Sciatic nerve (tissue), 2 donors: ENCODE data around the gene PPP4R2. TPM values are rescaled to one million over a fixed set of nuclear protein-coding genes. Genes with fewer than 3 reads are reported as not detected.
"Not testable (repeated sequence)": the region's sequence is repeated elsewhere in the genome, so short reads cannot be mapped to it uniquely, and the experiment has no call there.

ENCODE experiments used
- ATAC-seq: fragments of 200-7000 bp; cut with Tn5 transposase; one replicate; pipeline ENCODE4 v1.9.1; 2020; ENCODE audit warnings: mild to moderate bottlenecking, moderate library complexity
- DNase-seq: peaks from one replicate; pipeline ENCODE4 v3.0.0-alpha.2; 2020; ENCODE audit warnings: low spot score
- intact Hi-C: fragments of 100-400 bp; cut with DNase I; formaldehyde crosslinking; loops from one replicate; pipeline ENCODE4 v1.14.2; 2022
- total RNA-seq: library from RNA; stranded (reverse); fragmentation: NEBNext Ultra II Directional; extraction: Animal tissue kit (Norgen Biotek cat#: 25700); gene quantifications from one replicate; pipeline ENCODE4 v1.2.1, GENCODE V29; 2021
- donor health status: DM: no; HTN: no; CAD: no.
- donor health status: DM: no; HTN: no; CAD: no.

PPP4R2 gene
- total RNA-seq, 1 donor from 2014 or later, result 113 TPM

- ATAC-seq, result no peak
- no peak for DNase-seq
- intact Hi-C loops, result no loop called here
These were observed 22.8 kb upstream of the PPP4R2 start for GRCh38 chr3:72973786-72974185.

DNA sequence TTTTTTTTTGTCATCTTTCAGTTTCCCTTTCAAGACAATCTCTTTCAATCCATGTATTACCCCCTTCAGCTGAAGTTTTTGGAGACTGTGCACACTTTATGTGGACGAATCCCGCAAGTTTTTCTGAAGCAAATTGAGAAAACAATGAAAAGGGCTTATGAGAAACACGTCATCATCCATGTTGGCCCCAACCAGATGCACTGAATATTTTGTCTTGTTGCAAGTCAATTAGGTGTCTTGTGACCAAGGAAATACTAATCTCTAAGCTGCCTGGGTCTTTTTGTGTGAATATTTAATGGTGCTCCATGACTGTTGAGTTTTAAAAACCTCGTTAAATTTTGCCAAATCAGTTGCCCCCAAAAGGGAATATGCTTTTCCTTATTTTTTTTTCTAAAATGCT is 21.7 kb upstream of the PPP4R2 start:
- DNase-seq (no peak), ATAC-seq (no peak)
- intact Hi-C loops, result no loop called here

- intact Hi-C loops, result no loop called here
- no peak for DNase-seq
- no peak for ATAC-seq
These were observed 20.3 kb upstream of the PPP4R2 start for GRCh38 chr3:72976281-72976741.

DNA sequence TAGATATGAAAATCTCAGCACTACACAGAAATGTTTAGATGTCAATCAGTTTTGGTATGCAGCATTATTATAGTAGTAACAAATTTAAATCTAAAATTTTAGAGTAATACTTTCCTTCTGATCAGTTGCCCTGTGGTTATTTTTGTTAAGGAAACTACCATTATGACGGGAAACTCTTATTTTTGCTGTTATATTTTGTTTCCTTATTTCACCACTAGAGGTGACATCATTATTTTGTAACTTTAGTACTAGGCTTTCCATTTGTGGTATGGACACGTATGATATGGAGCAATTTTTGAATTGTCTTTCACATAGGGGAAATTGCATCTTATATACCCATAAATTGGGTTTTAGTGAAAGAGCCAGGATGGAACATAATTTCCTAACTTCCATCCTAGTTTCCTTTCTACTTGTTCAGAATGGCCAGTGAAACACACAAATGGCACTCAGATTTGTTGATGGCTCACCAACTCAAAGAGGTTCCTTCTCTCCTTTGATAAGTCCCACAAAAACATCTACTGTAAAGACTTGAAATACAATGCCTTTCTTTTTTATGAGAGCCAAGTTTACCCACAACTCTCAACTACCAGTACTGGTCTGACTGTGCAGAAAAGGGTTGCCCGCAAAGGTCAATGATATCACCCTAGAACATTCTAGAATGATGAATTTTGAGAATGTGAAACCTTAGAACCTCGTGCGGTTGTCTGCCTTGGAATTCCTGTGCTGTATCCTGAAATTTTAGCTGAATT is 19.4 kb upstream of the PPP4R2 start:
- ATAC-seq, result no peak
- intact Hi-C loops, result no loop called here
- DNase-seq, result no peak

- ATAC-seq (no peak), DNase-seq (no peak)
- intact Hi-C loops, result no loop called here
These were observed 13.8 kb upstream of the PPP4R2 start for GRCh38 chr3:72982609-72983366.

DNA sequence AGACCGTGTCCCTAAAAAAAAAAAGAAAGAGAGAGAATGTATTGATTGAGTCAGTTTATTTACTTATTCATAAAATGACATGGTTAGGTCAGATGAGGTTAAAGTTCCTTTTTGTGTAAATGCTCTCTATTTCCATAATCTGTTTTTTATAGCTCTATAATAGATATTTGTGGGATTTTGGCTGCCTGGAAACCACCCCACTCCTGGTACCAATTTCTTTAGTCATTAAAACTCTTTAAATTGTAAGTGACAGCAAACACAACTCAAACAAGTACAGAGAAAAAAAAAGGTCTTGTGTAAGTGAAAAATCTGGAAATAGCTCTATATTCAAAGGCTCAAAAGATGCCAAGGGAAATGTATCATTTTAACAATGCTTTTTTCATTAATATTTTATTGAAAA is 11.0 kb upstream of the PPP4R2 start:
- DNase-seq (no peak), ATAC-seq (no peak)
- intact Hi-C loops, result no loop called here

GRCh38 chr3:72990701-72991395 is 5.8 kb upstream of the PPP4R2 start:
- DNase-seq (no peak), ATAC-seq (no peak)
- intact Hi-C loops, result no loop called here

DNA sequence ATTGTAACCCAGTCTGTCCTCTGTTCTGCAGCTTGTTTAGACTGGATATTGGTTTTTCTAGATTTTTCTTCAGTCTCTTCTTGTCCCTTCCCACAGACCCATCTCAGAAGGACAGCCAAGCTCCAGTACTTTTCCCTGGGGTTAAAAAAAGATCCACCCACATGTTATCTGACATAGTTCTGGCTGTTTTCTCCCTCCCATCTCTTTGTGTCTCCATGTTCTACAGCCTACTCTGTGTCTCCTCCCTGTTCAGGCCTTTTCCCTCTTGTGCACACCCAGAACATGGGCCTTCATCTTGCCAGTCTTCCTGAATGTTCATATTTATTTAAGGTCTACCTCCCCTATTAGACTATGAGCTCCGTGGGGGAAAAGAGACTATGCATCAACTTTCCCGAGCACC is 5.1 kb upstream of the PPP4R2 start:
- DNase-seq (no peak), ATAC-seq (no peak)
- intact Hi-C loops, result no loop called here

DNA sequence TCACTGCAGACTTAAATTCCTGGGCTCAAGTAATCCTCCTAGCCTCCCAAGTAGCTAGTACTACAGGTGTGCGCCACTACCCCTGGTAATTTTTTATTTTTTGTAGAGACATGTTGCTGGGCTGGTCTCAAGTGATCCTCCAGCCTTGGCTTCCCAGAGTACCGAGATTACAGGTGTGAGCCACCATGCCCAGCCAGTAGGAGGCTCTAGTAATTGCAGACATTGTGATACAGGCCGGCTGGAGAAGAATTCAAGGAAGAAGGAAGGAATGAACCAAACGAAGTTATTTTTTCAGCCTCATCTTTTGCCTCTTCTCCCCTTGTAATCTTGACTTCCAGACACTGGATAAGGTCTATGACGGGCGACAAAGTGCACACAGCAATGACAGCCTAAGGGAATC is 3.2 kb upstream of the PPP4R2 start:
- intact Hi-C loops, result no loop called here
- DNase-seq (no peak), ATAC-seq (no peak)

DNA sequence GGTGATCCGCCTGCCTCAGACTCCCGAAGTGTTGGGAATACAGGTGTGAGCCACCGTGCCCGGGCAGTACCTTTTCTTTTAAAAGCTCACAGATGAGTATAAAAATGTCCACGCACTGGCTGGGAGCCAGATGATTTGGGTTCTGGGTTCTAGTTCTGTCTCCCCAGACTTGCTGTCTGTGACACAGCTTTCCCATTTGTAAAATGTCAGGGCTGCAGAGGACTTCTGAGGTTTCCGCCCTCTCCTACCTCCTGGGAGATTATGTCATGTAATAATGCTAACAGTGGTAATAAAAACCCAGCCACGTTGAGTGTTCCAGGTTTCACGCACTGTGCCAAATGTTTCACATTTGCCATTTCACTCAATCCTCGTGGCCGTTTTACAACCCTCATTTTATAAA is 1.3 kb upstream of the PPP4R2 start:
- DNase-seq (no peak), ATAC-seq (no peak)
- intact Hi-C loops, result no loop called here

DNA sequence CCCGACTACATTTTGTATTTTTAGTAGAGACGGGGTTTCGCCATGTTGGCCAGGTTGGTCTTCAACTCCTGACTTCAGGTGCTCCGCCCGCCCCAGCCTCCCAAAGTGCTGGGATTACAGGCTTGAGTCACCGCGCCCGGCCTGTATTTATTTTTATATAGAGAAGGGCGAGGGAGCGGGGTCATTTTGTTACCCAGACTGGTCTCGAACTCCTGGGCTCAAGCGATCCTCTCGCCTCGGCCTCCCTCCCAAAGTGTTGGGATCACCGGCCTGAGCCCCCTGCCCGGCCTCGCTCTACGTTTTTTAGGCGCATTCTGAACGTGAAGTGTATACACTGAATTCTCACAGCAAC is 514 bp upstream of the PPP4R2 start:
- intact Hi-C loops, result no loop called here
- peak; percentile 65 for DNase-seq
- ATAC-seq, result no peak

DNA sequence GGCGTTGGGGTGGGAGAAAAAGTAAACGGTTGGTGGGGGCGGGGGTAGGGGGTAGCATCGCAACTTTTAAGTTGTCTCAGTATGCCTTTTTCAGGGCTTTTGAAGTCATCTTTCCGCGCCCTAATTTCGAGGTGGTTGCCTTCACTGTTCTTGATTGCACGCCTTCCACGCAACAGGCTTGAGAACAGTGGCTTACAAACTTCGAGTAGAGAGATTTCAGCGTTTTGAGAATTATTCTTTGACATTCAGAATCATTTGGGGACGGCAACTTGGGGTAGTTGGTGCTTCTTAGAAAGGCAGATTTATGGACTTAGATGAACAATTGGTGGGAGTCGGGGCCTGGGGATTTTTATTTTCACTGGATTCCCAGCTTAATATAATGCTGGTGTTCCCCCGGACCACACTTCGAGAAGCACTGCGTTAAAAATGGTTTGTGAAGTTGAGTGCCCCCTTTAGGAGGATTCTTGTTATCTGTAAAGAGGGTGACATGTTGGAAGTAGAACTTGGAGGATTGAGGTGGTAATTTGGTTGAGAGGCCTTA is 880 bp downstream of the PPP4R2 start:
- DNase-seq (no peak), ATAC-seq (peak; percentile 56)
- intact Hi-C loops, result no loop called here

GRCh38 chr3:72998466-72998865 is 1.9 kb downstream of the PPP4R2 start:
- no peak for DNase-seq
- intact Hi-C loops, result no loop called here
- no peak for ATAC-seq

DNA sequence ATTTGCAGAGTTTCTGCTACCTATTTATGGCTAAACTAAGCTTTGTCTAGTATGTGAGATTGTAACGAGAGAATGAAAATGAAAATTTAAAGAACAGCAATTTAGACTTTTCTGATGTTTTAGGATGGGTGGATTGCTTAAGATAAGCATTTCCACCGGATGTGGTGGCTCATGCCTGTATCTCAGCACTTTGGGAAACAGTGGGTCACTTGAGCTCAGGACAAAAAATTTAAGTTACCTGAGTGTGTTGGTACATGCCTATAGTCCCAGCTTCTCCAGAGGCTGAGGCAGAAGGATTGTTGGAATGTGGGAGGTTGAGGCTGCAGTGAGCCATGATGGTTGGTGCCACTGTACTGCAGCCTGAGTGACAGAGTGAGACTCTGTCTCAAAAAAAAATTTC is 3.3 kb downstream of the PPP4R2 start:
- no peak for DNase-seq
- no peak for ATAC-seq
- intact Hi-C loops, result loop anchor here (5.0 kb wide), 1 partner anchor 57 kb away; no protein-coding TSS in a partner anchor

DNA sequence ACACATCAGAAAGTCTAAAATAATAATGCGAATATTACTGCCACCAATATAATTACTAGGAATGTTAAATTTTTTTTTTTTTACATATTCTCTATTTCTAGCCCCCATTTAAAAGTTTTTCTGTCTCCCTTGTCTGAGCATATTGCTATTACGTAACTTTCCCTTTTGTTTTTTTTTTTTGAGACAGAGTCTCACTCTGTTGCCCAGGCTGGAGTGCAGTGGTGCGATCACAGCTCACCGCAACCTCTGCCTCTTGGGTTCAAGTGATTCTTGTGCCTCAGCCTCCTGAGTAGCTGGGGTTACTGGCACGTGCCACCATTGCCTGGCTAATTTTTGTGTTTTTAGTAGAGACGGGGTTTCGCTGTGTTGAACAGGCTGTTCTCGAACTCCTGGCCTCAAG is 6.4 kb downstream of the PPP4R2 start:
- not testable (repeated sequence) for ATAC-seq, DNase-seq
- intact Hi-C loops, result loop anchor here (5.0 kb wide), 1 partner anchor 54 kb away; no protein-coding TSS in a partner anchor

DNA sequence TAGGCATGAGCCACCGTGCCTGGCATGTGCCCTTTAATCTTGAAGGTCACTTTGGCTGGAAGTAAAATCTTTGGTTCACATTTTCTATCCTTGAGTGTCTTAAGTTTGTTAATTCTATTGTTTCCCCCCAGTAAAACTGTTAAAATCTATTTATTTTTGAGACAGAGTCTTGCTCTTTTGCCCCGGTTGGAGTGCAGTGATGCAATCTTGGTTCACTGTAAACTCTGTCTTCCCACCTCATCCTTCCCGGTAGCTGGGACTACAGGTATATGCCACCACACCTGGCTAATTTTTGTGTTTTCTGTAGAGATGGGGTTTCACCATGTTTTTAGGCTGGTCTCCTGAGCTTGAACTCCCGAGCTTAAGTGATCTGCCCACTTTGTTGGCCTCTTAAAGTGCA is 7.7 kb downstream of the PPP4R2 start:
- intact Hi-C loops, result loop anchor here (5.0 kb wide), 1 partner anchor 53 kb away; no protein-coding TSS in a partner anchor
- no peak for ATAC-seq

DNA sequence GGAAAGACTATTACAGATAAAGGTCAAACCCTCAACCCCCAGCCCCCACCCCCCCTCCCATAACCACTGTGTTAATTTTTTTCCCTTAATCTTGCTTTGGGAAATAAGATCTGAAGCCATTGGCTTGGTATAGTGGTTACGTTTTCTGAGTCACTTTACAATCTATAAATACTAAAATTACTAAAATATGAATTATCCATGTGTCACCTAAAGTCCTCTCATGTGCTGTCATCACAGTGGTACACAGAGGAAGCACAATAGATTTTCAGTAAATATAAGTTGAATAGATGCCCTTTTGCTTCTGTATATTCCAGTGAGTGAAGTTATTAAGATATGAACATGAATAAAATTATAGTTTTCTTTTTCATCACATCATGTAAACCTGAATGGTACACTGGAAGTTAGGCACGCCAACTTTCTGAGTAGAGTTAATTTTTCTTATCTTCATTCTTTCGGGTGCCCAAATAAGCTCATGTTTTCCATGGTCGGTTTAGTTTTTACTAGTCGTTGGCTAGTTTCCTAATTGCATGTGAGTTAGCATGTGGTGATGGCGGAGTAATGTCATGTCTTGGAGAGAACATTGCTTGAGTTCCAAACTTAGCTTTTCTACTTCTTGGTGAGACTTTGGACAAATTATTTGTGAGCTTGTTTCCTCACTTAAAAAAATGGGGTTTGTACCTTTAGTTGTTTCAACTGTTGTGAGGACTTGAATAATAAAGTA is 11.5 kb downstream of the PPP4R2 start:
- no peak for DNase-seq
- intact Hi-C loops, result no loop called here
- ATAC-seq, result no peak

More for the DNA sequence above, 7.7 kb downstream of the PPP4R2 start:
- DNase-seq, result no peak

DNA sequence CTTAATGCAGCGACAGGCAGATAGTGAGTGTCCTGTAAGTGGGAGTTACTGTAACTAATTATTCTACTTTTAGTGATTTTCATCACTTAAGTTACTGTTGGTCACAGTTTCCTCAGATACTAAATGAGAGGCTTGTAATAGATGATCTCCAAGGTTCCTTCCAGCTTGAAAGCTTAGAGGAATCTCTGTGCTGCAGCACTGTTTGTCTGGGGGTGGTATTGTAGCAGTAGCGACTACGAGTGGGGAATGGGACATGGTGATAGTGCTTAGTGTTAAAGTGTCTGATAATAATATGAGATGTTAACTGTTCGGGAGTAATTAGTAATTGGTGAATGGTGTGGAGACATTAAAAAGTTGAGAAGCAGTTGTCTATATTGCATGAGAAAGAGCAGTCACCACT is 12.4 kb downstream of the PPP4R2 start:
- DNase-seq (no peak), ATAC-seq (no peak)
- intact Hi-C loops, result no loop called here

- DNase-seq (no peak), ATAC-seq (no peak)
- intact Hi-C loops, result no loop called here
These were observed 13.1 kb downstream of the PPP4R2 start for GRCh38 chr3:73009750-73010149.
